ENCODE measurements around the gene FRMD4B.

Gene FRMD4B

GRCh38 chr3:69352305-69353087, 33.4 kb downstream of the FRMD4B start:
- H3K27ac ChIP-seq: no peak overlapping the region
- H3K36me3 ChIP-seq (ENCODE audit: insufficient read depth, low read length): no peaks in the 10 kb centered on the region
- TF ChIP-seq EZH2 (IDR thresholded peaks at IDR 0.05) (no peak), POLR2AphosphoS5 (IDR thresholded peaks at IDR 0.05; ENCODE audit: borderline replicate concordance, low read depth, low read length) (no peak), FOXP2 (optimal IDR thresholded peaks at IDR 0.05; ENCODE audit: control extremely low read depth, extremely low read length, insufficient read depth) (no peak)
- no peaks in the 10 kb centered on the region for H3K9me3 ChIP-seq (ENCODE audit: low read depth, low read length)
- DNase-seq (ENCODE audit: low read depth, low spot score): no peak
- no peak overlapping the region for H3K4me3 ChIP-seq
- H3K9ac ChIP-seq (ENCODE audit: insufficient read length): no peak overlapping the region

- H3K9ac ChIP-seq (ENCODE audit: insufficient read length): no peak overlapping the region
- H3K36me3 ChIP-seq (ENCODE audit: insufficient read depth, low read length): no peaks in the 10 kb centered on the region
- H3K27ac ChIP-seq: no peak overlapping the region
- DNase-seq (ENCODE audit: low read depth, low spot score): no peak
- no peak for TF ChIP-seq FOXP2 (optimal IDR thresholded peaks at IDR 0.05; ENCODE audit: control extremely low read depth, extremely low read length, insufficient read depth)
- TF ChIP-seq EZH2 (IDR thresholded peaks at IDR 0.05): no peak
- TF ChIP-seq POLR2AphosphoS5 (IDR thresholded peaks at IDR 0.05; ENCODE audit: borderline replicate concordance, low read depth, low read length): no peak
- no peak overlapping the region for H3K4me3 ChIP-seq
- H3K9me3 ChIP-seq (ENCODE audit: low read depth, low read length): no peaks in the 10 kb centered on the region
These were observed 42.0 kb downstream of the FRMD4B start for GRCh38 chr3:69343875-69344274.

- Histone ChIP-seq H3K27ac (no peak overlapping the region), H3K9me3 (ENCODE audit: low read depth, low read length) (no peaks in the 10 kb centered on the region), H3K4me3 (no peak overlapping the region), H3K9ac (ENCODE audit: insufficient read length) (no peak overlapping the region), H3K36me3 (ENCODE audit: insufficient read depth, low read length) (no peaks in the 10 kb centered on the region)
- DNase-seq (ENCODE audit: low read depth, low spot score): no peak
- no peak for TF ChIP-seq POLR2AphosphoS5 (IDR thresholded peaks at IDR 0.05; ENCODE audit: borderline replicate concordance, low read depth, low read length)
- TF ChIP-seq FOXP2 (optimal IDR thresholded peaks at IDR 0.05; ENCODE audit: control extremely low read depth, extremely low read length, insufficient read depth): no peak
- no peak for TF ChIP-seq EZH2 (IDR thresholded peaks at IDR 0.05)
These were observed 43.8 kb downstream of the FRMD4B start for GRCh38 chr3:69342074-69342473.

- TF ChIP-seq POLR2AphosphoS5 (IDR thresholded peaks at IDR 0.05; ENCODE audit: borderline replicate concordance, low read depth, low read length) (no peak), EZH2 (IDR thresholded peaks at IDR 0.05) (no peak), FOXP2 (optimal IDR thresholded peaks at IDR 0.05; ENCODE audit: control extremely low read depth, extremely low read length, insufficient read depth) (no peak)
- Histone ChIP-seq H3K9ac (ENCODE audit: insufficient read length) (no peak overlapping the region), H3K27ac (no peak overlapping the region), H3K36me3 (ENCODE audit: insufficient read depth, low read length) (no peaks in the 10 kb centered on the region), H3K4me3 (no peak overlapping the region), H3K9me3 (ENCODE audit: low read depth, low read length) (no peaks in the 10 kb centered on the region)
- DNase-seq (ENCODE audit: low read depth, low spot score): no peak
These were observed 46.1 kb downstream of the FRMD4B start for GRCh38 chr3:69339760-69340159.

GRCh38 chr3:69338911-69339310, 47.0 kb downstream of the FRMD4B start:
- Histone ChIP-seq H3K4me3 (no peak overlapping the region), H3K9ac (ENCODE audit: insufficient read length) (no peak overlapping the region), H3K36me3 (ENCODE audit: insufficient read depth, low read length) (no peaks in the 10 kb centered on the region), H3K27ac (no peak overlapping the region), H3K9me3 (ENCODE audit: low read depth, low read length) (no peaks in the 10 kb centered on the region)
- TF ChIP-seq FOXP2 (optimal IDR thresholded peaks at IDR 0.05; ENCODE audit: control extremely low read depth, extremely low read length, insufficient read depth) (no peak), EZH2 (IDR thresholded peaks at IDR 0.05) (no peak)
- no peak for DNase-seq (ENCODE audit: low read depth, low spot score)

- H3K27ac ChIP-seq: no peak overlapping the region
- TF ChIP-seq POLR2AphosphoS5 (IDR thresholded peaks at IDR 0.05; ENCODE audit: borderline replicate concordance, low read depth, low read length) (no peak), EZH2 (IDR thresholded peaks at IDR 0.05) (no peak)
These were observed 53.0 kb downstream of the FRMD4B start for GRCh38 chr3:69332934-69333333.

GRCh38 chr3:69330891-69331400, 54.9 kb downstream of the FRMD4B start:
- DNase-seq (ENCODE audit: low read depth, low spot score): no peak
- no peaks in the 10 kb centered on the region for H3K36me3 ChIP-seq (ENCODE audit: insufficient read depth, low read length)
- TF ChIP-seq FOXP2 (optimal IDR thresholded peaks at IDR 0.05; ENCODE audit: control extremely low read depth, extremely low read length, insufficient read depth) (no peak), POLR2AphosphoS5 (IDR thresholded peaks at IDR 0.05; ENCODE audit: borderline replicate concordance, low read depth, low read length) (no peak), EZH2 (IDR thresholded peaks at IDR 0.05) (no peak)
- no peak overlapping the region for H3K9ac ChIP-seq (ENCODE audit: insufficient read length)
- no peak overlapping the region for H3K4me3 ChIP-seq
- no peaks in the 10 kb centered on the region for H3K9me3 ChIP-seq (ENCODE audit: low read depth, low read length)
- no peak overlapping the region for H3K27ac ChIP-seq

More at GRCh38 chr3:69332934-69333333, 53.0 kb downstream of the FRMD4B start:
- no peak overlapping the region for H3K4me3 ChIP-seq
- H3K36me3 ChIP-seq (ENCODE audit: insufficient read depth, low read length): no peaks in the 10 kb centered on the region
- H3K9ac ChIP-seq (ENCODE audit: insufficient read length): no peak overlapping the region
- DNase-seq (ENCODE audit: low read depth, low spot score): no peak
- H3K9me3 ChIP-seq (ENCODE audit: low read depth, low read length): no peaks in the 10 kb centered on the region

GRCh38 chr3:69329892-69330291, 56.0 kb downstream of the FRMD4B start:
- no peak overlapping the region for H3K27ac ChIP-seq

GRCh38 chr3:69328963-69329302, 57.0 kb downstream of the FRMD4B start:
- no peaks in the 10 kb centered on the region for H3K36me3 ChIP-seq (ENCODE audit: insufficient read depth, low read length)
- TF ChIP-seq FOXP2 (optimal IDR thresholded peaks at IDR 0.05; ENCODE audit: control extremely low read depth, extremely low read length, insufficient read depth) (no peak), POLR2AphosphoS5 (IDR thresholded peaks at IDR 0.05; ENCODE audit: borderline replicate concordance, low read depth, low read length) (no peak), EZH2 (IDR thresholded peaks at IDR 0.05) (no peak)
- H3K9ac ChIP-seq (ENCODE audit: insufficient read length): no peak overlapping the region
- no peak overlapping the region for H3K4me3 ChIP-seq
- H3K9me3 ChIP-seq (ENCODE audit: low read depth, low read length): no peaks in the 10 kb centered on the region
- H3K27ac ChIP-seq: no peak overlapping the region
- no peak for DNase-seq (ENCODE audit: low read depth, low spot score)

More at GRCh38 chr3:69329892-69330291, 56.0 kb downstream of the FRMD4B start:
- no peaks in the 10 kb centered on the region for H3K9me3 ChIP-seq (ENCODE audit: low read depth, low read length)
- DNase-seq (ENCODE audit: low read depth, low spot score): no peak
- no peak overlapping the region for H3K9ac ChIP-seq (ENCODE audit: insufficient read length)
- H3K36me3 ChIP-seq (ENCODE audit: insufficient read depth, low read length): no peaks in the 10 kb centered on the region
- TF ChIP-seq POLR2AphosphoS5 (IDR thresholded peaks at IDR 0.05; ENCODE audit: borderline replicate concordance, low read depth, low read length) (no peak), EZH2 (IDR thresholded peaks at IDR 0.05) (no peak), FOXP2 (optimal IDR thresholded peaks at IDR 0.05; ENCODE audit: control extremely low read depth, extremely low read length, insufficient read depth) (no peak)
- H3K4me3 ChIP-seq: no peak overlapping the region

All from SK-N-MC (cell line).